Measurements from ENCODE around the gene DUOXA2.
A peak's percentile ranks its signal among the peaks of the same experiment; 100 is the strongest.
"Not testable (repeated sequence)": the region's sequence is repeated elsewhere in the genome, so short reads cannot be mapped to it uniquely, and the experiment has no call there.

Gene DUOXA2

DNA sequence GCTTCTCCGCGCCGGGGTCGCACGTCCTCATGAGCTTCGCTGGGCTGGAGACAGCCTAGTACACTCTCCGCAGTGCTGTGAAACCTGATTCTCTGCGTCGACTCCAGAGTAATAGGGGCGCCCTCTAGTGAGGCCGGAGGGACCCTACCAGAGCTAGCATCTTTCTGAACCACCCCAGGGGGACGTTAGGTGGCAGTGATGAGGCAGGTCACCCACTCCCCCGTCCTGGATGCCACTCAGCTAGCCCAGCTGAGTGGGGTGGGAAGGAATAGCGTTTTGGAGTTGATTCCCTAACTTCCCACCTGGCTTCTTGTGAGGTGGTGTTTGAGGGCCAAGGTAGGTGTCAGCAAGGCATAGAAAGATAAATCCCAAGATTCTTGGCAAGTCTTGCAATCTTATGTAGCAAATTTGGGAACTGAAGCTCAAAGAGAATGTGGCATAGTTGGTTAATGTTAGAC, 4.0 kb downstream of the DUOXA2 start:
- DNase-seq: peak; percentile 83

DNA sequence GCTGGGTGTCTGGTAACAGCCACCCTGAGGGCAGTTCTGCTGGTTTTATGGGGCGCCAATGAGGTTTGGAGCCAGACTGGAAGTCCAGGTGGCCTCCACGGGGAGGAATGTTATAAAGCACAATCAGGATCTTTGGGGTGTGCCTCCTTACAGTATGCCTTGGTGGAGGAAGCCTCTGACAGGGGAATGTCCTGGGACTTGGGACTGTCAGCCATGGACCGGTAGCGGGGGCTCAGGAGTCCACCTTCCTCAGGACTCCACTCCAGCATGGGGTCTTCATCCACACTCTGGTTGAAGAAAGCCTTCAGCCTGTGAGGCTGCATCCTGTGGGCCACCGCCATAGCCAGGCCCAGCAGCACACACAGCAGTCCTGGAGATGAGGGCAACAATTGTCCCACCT, 4.9 kb downstream of the DUOXA2 start:
- DNase-seq: no peak

DNA sequence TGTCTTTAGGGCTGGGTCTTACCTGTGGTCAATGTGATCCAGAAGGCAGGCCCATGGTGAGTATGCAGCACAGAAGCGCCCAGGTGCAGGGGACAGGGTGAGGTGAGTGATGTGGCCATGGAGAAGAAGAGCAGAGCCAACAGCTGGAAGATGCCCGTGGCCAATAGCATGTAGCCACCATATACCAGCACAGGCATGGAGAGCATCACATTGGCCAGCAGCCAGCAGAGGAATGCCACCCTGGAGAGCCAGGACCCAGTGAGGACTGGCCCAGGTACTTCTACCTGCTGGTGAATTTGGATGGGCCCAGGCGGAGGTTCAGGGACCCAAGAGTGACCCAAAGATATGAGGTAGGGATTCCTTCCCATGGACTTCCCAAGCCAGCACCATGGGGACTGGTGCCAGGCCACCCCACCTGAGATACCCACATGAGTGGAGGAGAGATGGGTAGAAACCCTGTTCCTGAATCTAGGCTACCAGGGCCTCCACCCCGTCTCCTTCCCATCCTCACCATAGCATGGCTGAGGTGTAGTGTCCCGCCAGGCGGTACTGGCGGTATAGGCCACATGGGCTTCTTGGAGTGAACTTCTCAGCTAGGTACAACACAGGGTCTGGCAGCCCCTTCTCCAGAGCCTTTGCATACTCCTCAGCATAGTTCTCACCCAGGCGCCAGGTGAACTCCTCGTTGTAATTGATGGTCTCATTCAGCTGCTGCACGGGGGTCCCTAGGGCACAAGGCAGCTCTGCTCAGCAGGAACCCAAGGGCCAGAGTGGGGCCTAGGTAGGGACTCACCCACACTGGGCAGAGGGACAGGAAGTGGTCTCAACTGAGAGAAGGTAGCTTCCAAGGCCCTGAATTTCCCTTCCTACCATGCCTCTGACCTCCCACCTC, 6.2 kb downstream of the DUOXA2 start:
- no peak for DNase-seq

DNA sequence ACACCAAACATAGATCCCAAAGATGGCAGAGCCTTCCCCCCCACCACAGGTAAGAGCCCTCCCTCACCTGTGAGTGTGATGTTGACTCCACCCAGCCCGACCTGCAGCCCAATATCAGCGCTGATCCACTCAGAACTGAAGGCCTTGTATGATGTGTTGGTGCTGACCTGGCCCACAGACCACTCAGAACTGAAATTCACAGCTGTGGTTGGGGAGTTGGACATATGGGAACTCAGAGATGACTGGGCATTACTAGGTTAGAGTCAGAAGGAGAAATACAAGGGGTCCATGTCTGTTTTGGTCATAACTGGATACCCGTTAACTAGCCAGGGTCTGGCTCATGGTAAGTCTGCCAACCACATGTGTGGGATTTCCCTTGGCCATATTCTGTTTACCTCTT, 6.9 kb downstream of the DUOXA2 start:
- DNase-seq: no peak

DNA sequence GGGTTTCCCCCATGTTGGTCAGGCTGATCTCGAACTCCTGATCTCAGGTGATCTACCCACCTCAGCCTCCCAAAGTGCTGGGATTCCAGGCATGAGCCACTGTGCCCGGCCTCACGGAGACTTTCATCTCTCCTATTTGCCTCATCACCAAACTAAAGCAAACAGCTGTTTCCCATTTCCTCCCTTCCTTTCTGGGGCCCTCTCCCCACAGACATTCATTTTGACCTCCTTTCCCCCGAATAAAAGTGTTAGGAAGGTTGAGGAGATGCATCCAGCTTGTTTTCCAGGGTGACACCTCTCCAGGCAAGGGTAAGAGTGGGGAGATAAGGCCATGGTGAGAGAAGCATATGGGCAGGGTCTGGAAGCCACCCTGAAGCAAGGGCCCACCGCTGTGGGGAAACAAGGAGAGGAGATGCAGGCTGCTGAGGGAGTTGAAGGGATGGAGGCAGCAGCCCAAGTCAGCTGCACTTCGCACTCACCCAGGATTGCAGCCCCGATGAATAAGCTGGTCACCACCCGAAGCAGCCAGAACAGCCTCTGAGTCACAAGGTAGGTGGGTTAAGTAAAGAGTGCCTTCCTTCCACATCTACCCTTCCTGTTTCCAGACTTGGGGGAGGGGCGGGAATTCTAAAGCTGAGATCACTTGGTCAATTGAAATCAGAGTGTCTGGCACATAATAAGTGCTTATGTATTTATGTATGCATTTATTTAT, 7.7 kb downstream of the DUOXA2 start:
- no peak for DNase-seq

DNA sequence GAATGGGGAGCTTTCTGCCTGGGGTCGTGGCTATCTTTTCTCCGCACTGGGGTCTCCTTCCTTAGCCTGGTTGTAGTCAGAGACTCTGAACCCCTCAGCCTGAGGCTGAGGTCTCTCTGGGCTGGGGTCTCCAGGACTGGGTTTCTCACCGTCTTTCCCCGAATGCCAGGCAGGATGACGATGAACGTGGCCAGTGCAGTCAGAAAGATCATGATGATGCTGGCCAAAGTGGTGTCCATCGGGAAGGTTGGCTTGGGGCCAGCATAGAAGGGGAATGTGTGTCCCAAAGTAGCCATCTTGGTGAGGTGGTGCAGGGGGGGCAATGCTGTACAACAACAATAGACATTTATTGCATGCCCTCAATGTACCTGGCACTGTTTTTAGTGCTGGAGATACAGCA, 8.6 kb downstream of the DUOXA2 start:
- DNase-seq: no peak

DNA sequence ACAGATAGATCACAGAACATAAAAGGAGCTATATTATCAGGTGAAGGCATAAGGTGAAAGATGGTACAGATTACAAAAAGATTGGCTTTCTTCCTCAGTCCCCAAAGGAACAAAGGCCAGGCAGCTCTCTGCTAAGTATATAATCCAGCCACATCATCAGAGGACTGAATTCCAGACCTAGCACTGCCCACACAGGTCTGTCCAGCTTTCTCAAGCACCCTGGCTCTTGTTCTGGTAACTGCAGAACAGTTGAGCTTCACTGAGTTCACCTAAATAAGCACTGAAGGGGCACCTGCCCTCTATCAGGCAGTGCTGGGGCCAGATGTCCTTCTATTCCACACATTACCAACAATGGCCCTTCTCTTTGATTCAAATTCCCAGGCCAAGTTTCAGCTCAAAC, 9.3 kb downstream of the DUOXA2 start:
- no peak for DNase-seq

DNA sequence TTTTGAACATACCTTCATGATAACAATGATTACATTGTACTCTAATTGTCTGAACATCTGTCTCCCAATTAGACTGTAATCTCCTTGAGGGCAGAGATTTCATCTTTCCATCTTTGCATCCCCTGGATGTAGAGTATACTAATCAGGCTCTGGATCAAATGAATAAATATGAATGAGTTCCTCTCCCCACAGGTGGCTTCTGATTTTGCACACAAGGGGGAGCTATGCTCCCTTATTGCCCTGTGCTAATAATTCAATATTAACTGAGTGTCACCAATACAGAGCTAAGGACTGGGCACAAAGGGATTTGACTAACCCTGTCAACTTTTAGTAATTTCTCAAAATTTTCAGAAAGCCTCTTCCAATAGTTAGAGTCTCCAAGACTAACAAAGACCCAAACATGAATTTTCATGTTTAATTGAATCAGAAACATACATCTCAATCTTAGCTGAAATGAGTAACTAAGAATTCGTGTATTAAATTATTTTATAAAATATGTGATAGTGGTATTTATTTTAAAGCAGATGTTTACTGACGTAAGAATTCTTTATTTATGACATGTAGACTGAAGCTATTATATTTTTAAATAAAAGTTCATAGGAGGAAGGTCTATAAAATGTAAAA, 12.5 kb downstream of the DUOXA2 start:
- peak; percentile 10 for DNase-seq

DNA sequence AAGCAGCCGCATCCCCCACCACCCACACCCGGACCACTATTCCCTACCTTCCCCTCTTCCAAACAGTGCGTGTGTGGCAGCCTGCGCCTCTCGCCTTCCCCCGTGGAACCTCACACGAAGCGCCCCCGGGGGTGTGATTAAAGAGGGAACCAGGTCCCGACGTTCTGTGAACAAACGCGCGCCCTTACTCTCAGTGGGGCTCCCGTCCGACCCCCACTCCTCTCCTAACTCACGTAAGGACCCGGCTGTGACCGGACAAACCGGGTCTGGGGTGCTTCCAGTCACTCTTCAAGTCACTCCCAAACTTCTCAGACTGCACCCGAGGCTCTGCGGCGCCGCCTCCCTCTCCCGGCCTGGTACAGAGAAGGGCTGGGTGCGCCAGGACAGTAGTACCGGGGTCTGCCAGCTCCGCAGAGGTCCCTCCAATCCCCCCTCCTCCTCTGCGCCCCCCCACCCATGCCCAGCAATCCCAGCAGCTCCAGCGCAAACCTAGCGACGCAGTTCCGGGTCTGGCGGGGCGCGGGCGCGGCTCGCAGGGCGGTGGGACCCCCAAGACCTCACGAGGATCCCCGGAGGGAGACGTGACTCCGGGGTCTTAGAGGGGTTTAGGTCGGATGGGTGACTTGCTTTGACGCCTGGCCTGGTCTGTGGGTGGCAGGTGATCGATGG, 15.0 kb downstream of the DUOXA2 start:
- DNase-seq: no peak

DNA sequence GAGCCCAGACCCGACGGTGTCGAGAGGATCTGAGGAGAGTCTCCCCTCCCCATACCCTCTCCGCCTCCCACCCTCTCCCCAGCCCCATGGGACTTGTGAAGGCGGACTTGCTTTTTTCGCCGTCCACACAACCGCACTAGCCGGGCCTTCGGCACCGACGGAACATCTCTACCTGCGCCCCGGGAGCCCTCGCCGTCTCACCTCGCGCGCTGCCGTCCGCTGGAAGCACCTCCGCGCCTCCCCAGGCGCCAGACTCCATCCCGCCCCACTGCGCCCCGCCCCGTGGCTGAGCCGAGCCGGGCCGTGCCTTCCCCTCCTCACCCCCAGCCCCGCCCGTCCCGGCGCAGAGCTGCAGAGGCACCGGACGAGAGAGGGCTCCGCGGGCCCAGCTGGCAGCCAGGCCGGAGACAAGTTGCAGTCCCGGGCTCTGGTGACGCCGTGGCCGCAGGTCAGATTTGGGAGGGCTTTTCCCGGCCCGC, 15.6 kb downstream of the DUOXA2 start, which contains the start of the genes DUOX1 and DUOXA1:
DUOX1 (plus strand) TSS at position 344 of the 479 bp plus-strand sequence. CDS start 1,973 bp downstream, outside the sequence.
DUOXA1 (minus strand) TSS at position 229 of the 479 bp plus-strand sequence. CDS start 6,865 bp downstream, outside the sequence.
- no peak for DNase-seq

DNA sequence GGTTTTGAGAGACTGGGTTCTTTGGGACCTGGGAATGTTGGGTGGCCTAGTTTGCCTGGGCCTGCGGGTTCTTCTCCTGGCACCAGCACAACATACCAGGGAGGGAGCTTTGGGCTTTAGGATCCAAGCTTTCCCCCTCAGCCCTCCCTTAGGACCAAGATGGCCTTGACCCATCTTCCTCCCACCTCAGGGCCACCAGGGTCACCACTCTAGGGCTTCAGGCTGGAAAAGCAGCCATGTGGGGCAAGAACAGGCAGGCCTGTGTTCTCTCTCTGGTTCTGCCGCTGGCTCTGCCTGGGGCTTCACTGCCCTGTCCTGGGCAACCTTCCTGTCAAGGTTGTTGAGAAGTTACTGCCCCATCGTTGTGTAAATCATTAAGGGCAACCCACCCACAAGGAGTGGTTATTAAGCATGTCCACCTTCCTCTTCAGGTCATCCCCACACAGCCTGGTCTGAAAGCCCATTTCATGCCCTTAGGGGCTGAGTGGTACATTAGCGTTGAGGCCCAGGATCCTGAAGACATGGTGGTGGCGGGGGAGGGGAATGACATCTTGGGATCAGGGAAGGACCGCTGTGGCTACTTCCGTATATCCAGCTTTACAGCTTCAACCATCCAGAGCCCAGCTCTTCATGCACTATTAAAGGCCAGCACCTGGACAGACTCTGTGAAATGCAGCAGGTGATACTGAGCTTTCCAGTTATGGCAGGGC, 16.3 kb downstream of the DUOXA2 start:
- no peak for DNase-seq

DNA sequence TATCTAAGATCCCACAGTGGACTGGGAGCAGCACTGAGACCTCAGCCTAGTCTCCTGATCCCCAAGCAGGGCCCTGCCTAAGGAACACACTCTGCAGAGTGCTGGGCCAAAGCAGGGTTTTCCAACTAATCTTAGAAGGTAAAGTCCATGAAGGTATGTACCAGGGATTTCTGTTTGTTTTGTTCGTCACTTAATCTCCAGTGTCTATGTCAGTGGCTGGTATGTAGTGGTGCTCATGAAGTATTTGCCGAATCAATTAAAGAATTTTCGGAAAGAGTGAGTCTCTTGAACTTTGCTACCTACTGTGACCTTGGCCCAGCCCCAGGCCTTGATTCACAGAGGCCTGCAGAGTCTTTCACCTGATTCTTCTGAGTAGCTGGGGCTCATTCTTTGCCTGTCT, 17.4 kb downstream of the DUOXA2 start:
- DNase-seq: no peak

DNA sequence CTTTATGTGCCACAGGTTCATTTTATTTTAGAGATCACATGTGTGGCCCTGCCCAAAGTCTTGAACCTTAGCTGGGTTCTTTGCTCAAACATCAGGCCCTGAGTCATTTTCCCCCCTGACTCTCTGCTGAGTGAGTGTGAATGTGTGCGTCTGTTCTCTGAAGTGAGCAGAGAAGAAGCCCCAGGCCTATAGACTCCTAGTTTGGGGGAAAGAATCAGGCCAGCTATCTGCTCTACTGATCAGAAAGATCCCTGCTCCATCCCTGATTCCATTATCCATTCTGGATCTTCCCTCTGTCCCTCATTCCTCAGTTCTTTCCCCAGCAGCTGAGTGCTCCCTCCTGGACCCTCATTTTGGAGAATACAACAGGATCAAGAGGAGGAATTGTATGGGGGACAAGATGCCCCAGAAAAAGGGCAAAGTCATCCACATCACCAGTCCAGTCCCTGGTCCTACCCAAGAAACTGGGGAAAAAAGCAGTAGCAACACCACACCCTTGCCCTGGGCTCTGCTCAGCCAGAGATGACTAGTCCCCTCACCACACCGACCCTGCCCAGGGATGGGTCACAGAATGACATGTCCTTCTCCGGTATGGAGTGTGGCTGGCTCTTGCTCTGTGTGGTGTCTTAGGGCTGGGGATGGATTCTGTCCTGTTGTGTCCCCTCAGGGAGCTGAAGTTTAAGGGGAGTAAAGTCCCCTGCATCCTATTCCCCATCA, 18.9 kb downstream of the DUOXA2 start:
- no peak for DNase-seq

DNA sequence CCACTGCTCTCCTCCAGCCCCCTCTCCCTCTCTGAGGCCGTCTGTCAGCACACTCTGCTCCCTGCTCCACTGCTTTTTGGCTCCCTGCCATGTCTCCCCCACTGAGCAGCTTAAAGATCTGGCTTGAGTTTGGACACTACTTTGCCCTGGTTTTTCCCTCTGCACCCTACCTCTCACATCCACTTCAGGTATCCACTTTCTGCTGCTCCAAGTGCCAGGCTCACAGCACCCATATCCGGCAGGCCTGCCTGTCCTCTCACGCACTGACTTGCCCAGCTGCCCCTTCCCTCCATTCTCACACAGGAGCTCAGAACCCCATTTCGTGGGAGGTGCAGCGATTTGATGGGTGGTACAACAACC, 19.4 kb downstream of the DUOXA2 start:
- DNase-seq: no peak

DNA sequence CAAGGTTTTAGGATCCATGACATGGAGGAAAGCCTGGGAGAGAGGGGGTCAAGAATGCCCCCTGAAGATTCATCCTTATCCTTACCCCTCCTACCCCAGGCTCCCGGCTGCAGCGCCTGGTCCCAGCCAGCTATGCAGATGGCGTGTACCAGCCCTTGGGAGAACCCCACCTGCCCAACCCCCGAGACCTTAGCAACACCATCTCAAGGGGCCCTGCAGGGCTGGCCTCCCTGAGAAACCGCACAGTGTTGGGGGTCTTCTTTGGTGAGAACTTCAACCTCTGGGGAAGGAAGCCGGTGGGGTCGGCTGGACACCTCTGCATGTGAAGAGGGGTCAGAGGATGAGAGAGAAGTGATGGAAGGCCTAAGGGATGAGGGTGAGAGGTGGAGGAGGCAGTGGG, 19.9 kb downstream of the DUOXA2 start:
- DNase-seq: no peak

DNA sequence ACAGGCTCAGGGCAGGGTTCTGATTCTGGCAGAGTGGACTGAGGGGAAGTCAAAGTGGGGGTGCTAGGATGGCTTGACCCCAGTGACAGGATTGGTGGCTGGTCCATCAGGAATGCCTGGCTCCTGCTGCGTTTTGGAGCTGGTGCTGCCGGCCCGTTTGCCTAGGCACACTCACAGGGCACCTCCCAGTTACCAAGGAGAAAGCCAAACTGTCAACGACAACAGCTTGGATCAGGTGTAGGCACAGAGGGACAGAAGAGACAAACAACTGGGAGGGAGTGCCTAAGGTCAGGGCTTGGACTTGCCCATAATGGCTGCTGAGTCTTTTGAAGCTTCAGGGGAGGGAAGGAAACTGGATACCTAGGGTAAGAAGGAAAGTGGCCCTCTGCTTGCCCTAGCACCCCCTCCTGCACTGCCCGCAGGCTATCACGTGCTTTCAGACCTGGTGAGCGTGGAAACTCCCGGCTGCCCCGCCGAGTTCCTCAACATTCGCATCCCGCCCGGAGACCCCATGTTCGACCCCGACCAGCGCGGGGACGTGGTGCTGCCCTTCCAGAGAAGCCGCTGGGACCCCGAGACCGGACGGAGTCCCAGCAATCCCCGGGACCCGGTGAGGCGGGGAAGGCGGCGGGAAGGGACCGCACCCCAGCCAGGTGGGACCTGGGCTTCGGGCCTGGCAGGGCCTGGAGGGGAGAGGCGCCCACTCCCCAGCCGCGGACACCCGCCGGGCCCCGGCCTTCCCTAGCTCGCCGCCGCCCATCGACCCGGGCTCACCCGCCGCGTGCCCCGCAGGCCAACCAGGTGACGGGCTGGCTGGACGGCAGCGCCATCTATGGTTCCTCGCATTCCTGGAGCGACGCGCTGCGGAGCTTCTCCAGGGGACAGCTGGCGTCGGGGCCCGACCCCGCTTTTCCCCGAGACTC, 20.8 kb downstream of the DUOXA2 start:
- DNase-seq: no peak

DNA sequence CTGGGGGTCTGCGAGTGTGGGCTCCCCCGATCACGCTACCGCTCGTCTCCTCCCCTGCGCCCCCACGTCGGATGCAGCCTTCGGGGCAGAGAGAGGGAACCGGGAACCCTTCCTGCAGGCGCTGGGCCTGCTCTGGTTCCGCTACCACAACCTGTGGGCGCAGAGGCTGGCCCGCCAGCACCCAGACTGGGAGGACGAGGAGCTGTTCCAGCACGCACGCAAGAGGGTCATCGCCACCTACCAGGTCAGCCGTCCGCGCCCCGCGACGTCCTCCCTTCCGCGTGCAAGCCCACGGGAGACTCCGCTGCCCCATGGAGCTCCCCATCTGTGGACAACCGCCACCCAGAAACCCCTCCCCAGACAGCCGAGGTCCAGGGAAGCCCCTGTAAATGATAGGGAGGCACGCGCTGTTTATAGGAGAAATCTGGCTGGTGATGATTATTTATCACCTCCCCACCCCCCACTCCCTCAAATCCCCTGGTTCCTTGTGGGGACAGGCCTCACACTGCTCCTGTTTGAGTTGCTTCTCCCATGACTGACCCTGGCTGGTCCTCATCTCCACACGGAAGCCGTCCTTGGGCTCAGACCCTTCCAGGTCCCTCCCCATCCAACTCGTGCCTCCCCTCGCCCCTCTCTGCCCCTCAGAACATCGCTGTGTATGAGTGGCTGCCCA, 21.7 kb downstream of the DUOXA2 start:
- DNase-seq: not testable (repeated sequence)

DNA sequence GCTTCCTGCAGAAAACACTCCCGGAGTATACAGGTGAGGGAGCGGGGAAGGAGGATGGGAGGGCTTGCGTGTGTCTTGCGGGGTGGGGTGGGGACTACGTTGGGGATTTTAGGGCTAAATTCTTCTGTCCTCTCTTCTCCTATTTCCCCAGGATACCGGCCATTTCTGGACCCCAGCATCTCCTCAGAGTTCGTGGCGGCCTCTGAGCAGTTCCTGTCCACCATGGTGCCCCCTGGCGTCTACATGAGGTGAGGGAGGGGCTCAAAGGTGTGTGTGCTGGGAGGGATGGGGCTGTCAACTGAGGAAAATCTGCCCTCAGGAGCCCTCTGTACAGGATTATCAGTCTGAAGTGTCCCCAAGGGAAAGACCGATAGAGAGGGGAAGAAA, 22.2 kb downstream of the DUOXA2 start:
- no peak for DNase-seq

DNA sequence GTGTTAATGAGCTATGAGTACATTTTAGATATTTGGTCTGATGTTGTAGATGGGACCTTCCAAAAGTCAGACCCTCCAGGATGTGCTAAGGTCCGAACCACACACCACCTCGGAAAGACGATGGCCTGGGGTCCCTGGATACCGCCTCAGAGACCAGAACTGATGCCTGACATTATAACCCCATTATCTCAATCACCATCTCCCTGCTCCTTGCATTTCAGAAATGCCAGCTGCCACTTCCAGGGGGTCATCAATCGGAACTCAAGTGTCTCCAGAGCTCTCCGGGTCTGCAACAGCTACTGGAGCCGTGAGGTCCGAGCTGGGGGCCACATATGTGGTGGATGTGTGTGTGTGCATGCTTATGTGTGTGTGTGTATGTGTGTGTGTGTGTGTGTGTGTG, 23.6 kb downstream of the DUOXA2 start:
- no peak for DNase-seq
